H1 (cell line): Measurements from ENCODE around the gene PTPN12. TPM values are rescaled to one million over a fixed set of nuclear protein-coding genes. Genes with fewer than 3 reads are reported as not detected.

ENCODE experiments used
- polyA plus RNA-seq, 7 experiments: library from polyadenylated mRNA; depleted of rRNA in 3 of 7; stranded (reverse) in 5 of 7; unstranded in 2 of 7; fragments of >200 nt in 5 of 7; fragments of 200-250 nt in 2 of 7; gene quantifications; 1 replicate in 5 of 7; 2 replicates in 1 of 7; 4 replicates in 1 of 7; pipeline versions ENCODE4 v1.2.1 to v1.2.3, GENCODE V29; 2011 to 2013; ENCODE audit warnings: missing spikeins in 2 of 7, mixed read lengths in 2 of 7
- total RNA-seq: library from RNA; stranded (reverse); fragmentation: NEBNext Ultra II Directional; extraction: Animal tissue kit (Norgen Biotek cat#: 25700); gene quantifications from 2 replicates; pipeline ENCODE4 v1.2.1, GENCODE V29; 2021

The PTPN12 gene
- total and polyA plus RNA-seq, 2 of the 8 experiments (the other 6 are each of a cell fraction or from before 2014, with no cell fraction given) = 39.7 to 132 TPM

Other genes with a start within 250 kb of the PTPN12 start
- 0.93 and 0.94 TPM in 2 replicates for gene GSAP, start 120.9 kb upstream of the PTPN12 start, total RNA-seq
- 1.7 and 2.1 TPM in 2 replicates for gene GSAP, start 120.9 kb upstream of the PTPN12 start, polyA plus RNA-seq (2011; rRNA removed)
- 22.1 and 22.6 TPM in 2 replicates for gene RSBN1L, start 159.2 kb downstream of the PTPN12 start, total RNA-seq
- 3.9 and 4.1 TPM in 2 replicates for gene RSBN1L, start 159.2 kb downstream of the PTPN12 start, polyA plus RNA-seq (2011; rRNA removed)